Mucosa of descending colon (tissue), 3 donors: ENCODE data around the gene CDC42EP3. TPM values are rescaled to one million over a fixed set of nuclear protein-coding genes. Genes with fewer than 3 reads are reported as not detected.

ENCODE experiments used
- ATAC-seq: fragments of 200-7000 bp; cut with Tn5 transposase; one replicate; pipeline ENCODE4 v1.9.1; 2020; ENCODE audit warnings: mild to moderate bottlenecking, moderate library complexity
- DNase-seq, 3 donors: peaks; one replicate each; pipeline ENCODE4 v3.0.0-alpha.2; 2020
- H3K36me3 ChIP-seq: fragments of 200-600 bp; one replicate; pipeline ENCODE4 v1.8.0; 2021; ENCODE audit warnings: low read depth, mild to moderate bottlenecking
- H3K4me1 ChIP-seq: fragments of 200-600 bp; one replicate; pipeline ENCODE4 v1.8.0; 2021; ENCODE audit warnings: low read depth, mild to moderate bottlenecking
- H3K4me3 ChIP-seq: fragments of 200-600 bp; one replicate; pipeline ENCODE4 v1.8.0; 2021; ENCODE audit warnings: mild to moderate bottlenecking
- H3K9me3 ChIP-seq: fragments of 200-600 bp; one replicate; pipeline ENCODE4 v1.8.0; 2021; ENCODE audit warnings: mild to moderate bottlenecking
- CTCF ChIP-seq: fragments of 200-600 bp; IDR thresholded peaks from one replicate; pipeline ENCODE4 v1.8.0; 2022; ENCODE audit warnings: antibody characterized with exemption, mild to moderate bottlenecking
- intact Hi-C, 2 donors: fragments of 100-400 bp; cut with DNase I in 1 of 2; cut with micrococcal nuclease in 1 of 2; formaldehyde crosslinking; loops; one replicate each; pipeline versions ENCODE4 v1.11.0 to v1.11.1; 2022; cut with DNase I, micrococcal nuclease
- total RNA-seq, 3 donors: library from RNA; stranded (reverse); fragmentation: NEBNext Ultra II Directional in 2 of 3; extraction: Animal tissue kit (Norgen Biotek cat#: 25700) in 2 of 3; gene quantifications; one replicate each; pipeline versions ENCODE4 v1.2.1 to v1.2.4, GENCODE V29; 2021 to 2023
- donor health status: DM: no; HTN: no; CAD: no; lungs with moderate emphysema.
- donor health status: DM: no; HTN: no; CAD: no.
- donor health status: DM: no; HTN: yes; CAD: no.

The CDC42EP3 gene
- total RNA-seq, 3 donors from 2014 or later: 27.9 to 67.0 (median 30.1) TPM

GRCh38 chr2:37610638-37611289, 60.7 kb downstream of the CDC42EP3 start:
- DNase-seq (no peak), ATAC-seq (no peak)
- no peaks in the 10 kb centered on the region for H3K9me3 ChIP-seq
- H3K36me3 ChIP-seq: no peaks in the 10 kb centered on the region
- peaks cover under 1% of the 10 kb centered on the region for H3K4me1 ChIP-seq
- H3K4me3 ChIP-seq: no peak overlapping the region
- intact Hi-C loops: no loop called here
- no peak for TF ChIP-seq CTCF

- no peak overlapping the region for H3K4me3 ChIP-seq
- no peaks in the 10 kb centered on the region for H3K9me3 ChIP-seq
- H3K36me3 ChIP-seq: no peaks in the 10 kb centered on the region
- intact Hi-C loops: no loop called here
- no peak for ATAC-seq
- DNase-seq: no peak
- no peak for TF ChIP-seq CTCF
- H3K4me1 ChIP-seq: no peaks in the 10 kb centered on the region
These were observed 61.7 kb downstream of the CDC42EP3 start for GRCh38 chr2:37609782-37610181.

- no peak overlapping the region for H3K4me3 ChIP-seq
- TF ChIP-seq CTCF: no peak
- no peaks in the 10 kb centered on the region for H3K9me3 ChIP-seq
- ATAC-seq (no peak), DNase-seq (no peak)
- H3K4me1 ChIP-seq: no peaks in the 10 kb centered on the region
- intact Hi-C loops: no loop called here
- H3K36me3 ChIP-seq: no peaks in the 10 kb centered on the region
These were observed 66.7 kb downstream of the CDC42EP3 start for GRCh38 chr2:37604716-37605115.

GRCh38 chr2:37602702-37603101, 68.7 kb downstream of the CDC42EP3 start:
- no peak for TF ChIP-seq CTCF
- H3K36me3 ChIP-seq: no peaks in the 10 kb centered on the region
- intact Hi-C loops: no loop called here
- no peaks in the 10 kb centered on the region for H3K9me3 ChIP-seq
- H3K4me3 ChIP-seq: no peak overlapping the region
- ATAC-seq (no peak), DNase-seq (no peak)
- H3K4me1 ChIP-seq: no peaks in the 10 kb centered on the region

- no peak overlapping the region for H3K4me3 ChIP-seq
- no peaks in the 10 kb centered on the region for H3K9me3 ChIP-seq
- TF ChIP-seq CTCF: no peak
- intact Hi-C loops: no loop called here
- H3K36me3 ChIP-seq: no peaks in the 10 kb centered on the region
- DNase-seq: no peak
- ATAC-seq: no peak
- no peaks in the 10 kb centered on the region for H3K4me1 ChIP-seq
These were observed 69.4 kb downstream of the CDC42EP3 start for GRCh38 chr2:37602040-37602439.

GRCh38 chr2:37601569-37601968, 69.9 kb downstream of the CDC42EP3 start:
- H3K4me3 ChIP-seq: no peak overlapping the region
- TF ChIP-seq CTCF: no peak
- no peaks in the 10 kb centered on the region for H3K4me1 ChIP-seq
- intact Hi-C loops: no loop called here
- H3K36me3 ChIP-seq: no peaks in the 10 kb centered on the region
- DNase-seq (no peak), ATAC-seq (no peak)
- H3K9me3 ChIP-seq: no peaks in the 10 kb centered on the region
